Astrocyte (in vitro differentiated cells and primary cell): ENCODE results near the gene ANKRD30A. TPM values are rescaled to one million over a fixed set of nuclear protein-coding genes. Genes with fewer than 3 reads are reported as not detected.

Experiments used
- DNase-seq: peaks from one replicate; pipeline ENCODE4 v3.0.0-alpha.2; 2010; ENCODE audit warnings: low read depth
- FAIRE-seq: peaks from 2 replicates; lab custom pipeline; 2011; peaks lifted over from hg19 to GRCh38; lab: Jason Lieb, UNC
- H2AFZ ChIP-seq: 2 replicates; pipeline ENCODE4 v1.6.0; 2012; ENCODE audit warnings: low read depth, low read length, inconsistent platforms
- H3K27ac ChIP-seq: 2 replicates; pipeline ENCODE4 v1.5.1; 2011; ENCODE audit warnings: low read depth, low read length, inconsistent platforms
- H3K27me3 ChIP-seq: 2 replicates; pipeline ENCODE4 v1.6.0; 2011; ENCODE audit warnings: low read length, inconsistent platforms; ENCODE audit not compliant: insufficient read depth
- H3K36me3 ChIP-seq: 2 replicates; pipeline ENCODE4 v1.5.1; 2011; ENCODE audit warnings: low read length, inconsistent platforms; ENCODE audit not compliant: insufficient read depth
- H3K4me1 ChIP-seq: 2 replicates; pipeline ENCODE4 v1.5.1; 2011; ENCODE audit warnings: low read length, inconsistent platforms; ENCODE audit not compliant: insufficient read depth
- H3K4me2 ChIP-seq: 2 replicates; pipeline ENCODE4 v1.6.0; 2012; ENCODE audit warnings: low read length, inconsistent platforms
- H3K4me3 ChIP-seq: 2 replicates; pipeline ENCODE4 v1.5.1; 2011; ENCODE audit warnings: low read depth, mild to moderate bottlenecking, low read length, inconsistent platforms; ENCODE audit not compliant: insufficient read depth
- H3K79me2 ChIP-seq: 2 replicates; pipeline ENCODE4 v1.6.0; 2012; ENCODE audit warnings: mild to moderate bottlenecking, low read length, inconsistent platforms; ENCODE audit not compliant: insufficient read depth
- H3K9ac ChIP-seq: 2 replicates; pipeline ENCODE4 v1.6.0; 2012; ENCODE audit warnings: mild to moderate bottlenecking, low read length, inconsistent platforms
- H3K9me3 ChIP-seq: 2 replicates; pipeline ENCODE4 v1.5.1; 2012; ENCODE audit warnings: low read depth, mild to moderate bottlenecking, low read length, inconsistent platforms; ENCODE audit not compliant: insufficient read depth
- H4K20me1 ChIP-seq: 2 replicates; pipeline ENCODE4 v1.6.0; 2012; ENCODE audit warnings: low read length, inconsistent platforms; ENCODE audit not compliant: insufficient read depth
- H3K27ac Mint-ChIP-seq: one replicate; pipeline ENCODE4 v1.8.0; 2021; ENCODE audit warnings: mild to moderate bottlenecking, mixed read lengths; ENCODE audit not compliant: unreplicated experiment
- H3K27me3 Mint-ChIP-seq: one replicate; pipeline ENCODE4 v1.8.0; 2021; ENCODE audit warnings: low read depth, mixed read lengths; ENCODE audit not compliant: unreplicated experiment
- H3K36me3 Mint-ChIP-seq: one replicate; pipeline ENCODE4 v1.8.0; 2021; ENCODE audit warnings: low read depth, mixed read lengths; ENCODE audit not compliant: unreplicated experiment
- H3K4me1 Mint-ChIP-seq: one replicate; pipeline ENCODE4 v1.8.0; 2021; ENCODE audit warnings: low read depth, mixed read lengths; ENCODE audit not compliant: unreplicated experiment
- H3K4me3 Mint-ChIP-seq: one replicate; pipeline ENCODE4 v1.8.0; 2021; ENCODE audit warnings: mild to moderate bottlenecking, moderate library complexity, mixed read lengths; ENCODE audit not compliant: unreplicated experiment
- H3K9me3 Mint-ChIP-seq: one replicate; pipeline ENCODE4 v1.8.0; 2021; ENCODE audit warnings: mild to moderate bottlenecking, mixed read lengths; ENCODE audit not compliant: unreplicated experiment
- CTCF ChIP-seq: IDR thresholded peaks from 2 replicates; pipeline ENCODE4 v1.5.1; 2011; ENCODE audit warnings: low read depth, mild to moderate bottlenecking, inconsistent platforms, low read length, moderate library complexity; ENCODE audit not compliant: insufficient read depth
- EZH2 ChIP-seq: IDR thresholded peaks from 2 replicates; pipeline ENCODE4 v1.6.1; 2012; ENCODE audit warnings: mild to moderate bottlenecking, low read length, inconsistent platforms; ENCODE audit not compliant: insufficient read depth
- total RNA-seq: library from RNA; stranded (reverse); gene quantifications from 2 replicates; pipeline ENCODE4 v1.2.1, GENCODE V29; 2021

ANKRD30A gene
- total RNA-seq, 1 donor from 2014 or later = not detected

GRCh38 chr10:37301271-37301670 is 175.9 kb downstream of the ANKRD30A start:
- DNase-seq (no peak), FAIRE-seq (no peak)
- H3K36me3 Mint-ChIP-seq = no peaks in the 10 kb centered on the region
- Histone ChIP-seq H3K4me1 (no peaks in the 10 kb centered on the region), H3K9me3 (peaks cover 2% of the 10 kb centered on the region), H3K27me3 (no peaks in the 10 kb centered on the region), H4K20me1 (no peaks in the 10 kb centered on the region), H3K36me3 (no peaks in the 10 kb centered on the region), H3K9ac (no peak overlapping the region), H3K27ac (no peak overlapping the region), H3K4me3 (no peak overlapping the region), H2AFZ (no peak overlapping the region), H3K79me2 (no peaks in the 10 kb centered on the region), H3K4me2 (no peak overlapping the region)
- no peak overlapping the region for H3K27ac Mint-ChIP-seq
- H3K4me3 Mint-ChIP-seq = no peak overlapping the region
- no peaks in the 10 kb centered on the region for H3K4me1 Mint-ChIP-seq
- H3K27me3 Mint-ChIP-seq = no peaks in the 10 kb centered on the region
- H3K9me3 Mint-ChIP-seq = peaks cover 10% of the 10 kb centered on the region
- no peak for TF ChIP-seq EZH2
- no peak for TF ChIP-seq CTCF

- no peaks in the 10 kb centered on the region for H3K27me3 ChIP-seq
- DNase-seq (no peak), FAIRE-seq (no peak)
- H3K4me3 ChIP-seq = no peak overlapping the region
- H3K4me2 ChIP-seq = no peak overlapping the region
- peaks cover 3% of the 10 kb centered on the region for H3K9me3 ChIP-seq
- no peak overlapping the region for H3K27ac Mint-ChIP-seq
- H3K36me3 ChIP-seq = no peaks in the 10 kb centered on the region
- TF ChIP-seq CTCF (no peak), EZH2 (no peak)
- no peaks in the 10 kb centered on the region for H3K36me3 Mint-ChIP-seq
- H2AFZ ChIP-seq = no peak overlapping the region
- no peak overlapping the region for H3K4me3 Mint-ChIP-seq
- peaks cover 10% of the 10 kb centered on the region for H3K9me3 Mint-ChIP-seq
- H3K9ac ChIP-seq = no peak overlapping the region
- H4K20me1 ChIP-seq = no peaks in the 10 kb centered on the region
- H3K4me1 ChIP-seq = no peaks in the 10 kb centered on the region
- no peaks in the 10 kb centered on the region for H3K79me2 ChIP-seq
- H3K4me1 Mint-ChIP-seq = no peaks in the 10 kb centered on the region
- no peak overlapping the region for H3K27ac ChIP-seq
- no peaks in the 10 kb centered on the region for H3K27me3 Mint-ChIP-seq
Measured at GRCh38 chr10:37304036-37304435, 178.6 kb downstream of the ANKRD30A start.

GRCh38 chr10:37314350-37314749 is 189.0 kb downstream of the ANKRD30A start:
- FAIRE-seq = no peak
- no peak overlapping the region for H3K9ac ChIP-seq
- H3K27me3 ChIP-seq = no peaks in the 10 kb centered on the region
- Mint-ChIP-seq H3K9me3 (no peaks in the 10 kb centered on the region), H3K27ac (no peak overlapping the region), H3K4me1 (no peaks in the 10 kb centered on the region), H3K4me3 (no peak overlapping the region), H3K36me3 (no peaks in the 10 kb centered on the region), H3K27me3 (no peaks in the 10 kb centered on the region)
- H3K27ac ChIP-seq = no peak overlapping the region
- H3K36me3 ChIP-seq = no peaks in the 10 kb centered on the region
- no peak overlapping the region for H3K4me3 ChIP-seq
- no peak overlapping the region for H3K4me2 ChIP-seq
- H4K20me1 ChIP-seq = no peaks in the 10 kb centered on the region
- DNase-seq = no peak
- no peak overlapping the region for H2AFZ ChIP-seq
- no peak for TF ChIP-seq CTCF
- TF ChIP-seq EZH2 = no peak
- H3K9me3 ChIP-seq = peaks cover 14% of the 10 kb centered on the region
- no peaks in the 10 kb centered on the region for H3K79me2 ChIP-seq
- no peaks in the 10 kb centered on the region for H3K4me1 ChIP-seq
